GM19463 (cell line): Measurements from ENCODE around the gene GPC6.

Experiments
- ATAC-seq: cut with Tn5 transposase; IDR thresholded peaks from one replicate; pipeline ENCODE4 v1.9.1; 2021; ENCODE audit warnings: mild to moderate bottlenecking, moderate library complexity; ENCODE audit not compliant: unreplicated experiment

The GPC6 gene

GRCh38 chr13:94007072-94007471 is 780.5 kb downstream of the GPC6 start:
- no peak for ATAC-seq

GRCh38 chr13:94009701-94010100 is 783.1 kb downstream of the GPC6 start:
- ATAC-seq, result no peak

- no peak for ATAC-seq
These were observed 787.9 kb downstream of the GPC6 start for GRCh38 chr13:94014461-94014860.

GRCh38 chr13:94020426-94020825 is 793.8 kb downstream of the GPC6 start:
- no peak for ATAC-seq

- no peak for ATAC-seq
These were observed 794.2 kb downstream of the GPC6 start for GRCh38 chr13:94020833-94021232.

- no peak for ATAC-seq
These were observed 801.6 kb downstream of the GPC6 start for GRCh38 chr13:94028234-94028633.

- no peak for ATAC-seq
These were observed 802.0 kb downstream of the GPC6 start for GRCh38 chr13:94028650-94029049.

GRCh38 chr13:94030415-94031119 is 804.0 kb downstream of the GPC6 start:
- ATAC-seq, result no peak

GRCh38 chr13:94031609-94032008 is 805.0 kb downstream of the GPC6 start:
- no peak for ATAC-seq

- ATAC-seq, result no peak
These were observed 806.5 kb downstream of the GPC6 start for GRCh38 chr13:94033098-94033497.

- ATAC-seq, result no peak
These were observed 807.4 kb downstream of the GPC6 start for GRCh38 chr13:94033830-94034642.

GRCh38 chr13:94050039-94050438 is 823.4 kb downstream of the GPC6 start:
- ATAC-seq, result no peak

GRCh38 chr13:94050686-94051085 is 824.1 kb downstream of the GPC6 start:
- ATAC-seq, result no peak

- no peak for ATAC-seq
These were observed 827.5 kb downstream of the GPC6 start for GRCh38 chr13:94053986-94054593.

GRCh38 chr13:94056362-94056990 is 829.9 kb downstream of the GPC6 start:
- ATAC-seq, result no peak

GRCh38 chr13:94057618-94058186 is 831.1 kb downstream of the GPC6 start:
- ATAC-seq, result no peak

GRCh38 chr13:94058821-94059360 is 832.3 kb downstream of the GPC6 start:
- ATAC-seq, result no peak

GRCh38 chr13:94061301-94061700 is 834.7 kb downstream of the GPC6 start:
- no peak for ATAC-seq

- ATAC-seq, result no peak
These were observed 836.5 kb downstream of the GPC6 start for GRCh38 chr13:94063096-94063495.

GRCh38 chr13:94063848-94064247 is 837.2 kb downstream of the GPC6 start:
- no peak for ATAC-seq

- ATAC-seq, result no peak
These were observed 839.1 kb downstream of the GPC6 start for GRCh38 chr13:94065741-94066140.
